GM12891 (cell line): Measurements from ENCODE around the gene GOLM1.

Experiments used
- PAX5 ChIP-seq: IDR thresholded peaks from 2 replicates; pipeline ENCODE4 v1.6.1; 2011; ENCODE audit warnings: low read length, moderate library complexity, mild to moderate bottlenecking; ENCODE audit not compliant: insufficient read depth, severe bottlenecking
- POLR2A ChIP-seq: IDR thresholded peaks from 2 replicates; pipeline ENCODE4 v1.6.1; 2011; ENCODE audit warnings: low read depth, low read length, control low read depth
- POLR2AphosphoS5 ChIP-seq: IDR thresholded peaks from 2 replicates; pipeline ENCODE4 v1.6.1; 2011; ENCODE audit warnings: low read depth, low read length, control low read depth
- POU2F2 ChIP-seq: IDR thresholded peaks from 2 replicates; pipeline ENCODE4 v1.6.1; 2011; ENCODE audit warnings: low read depth, mild to moderate bottlenecking, control low read depth, low read length, moderate library complexity
- SPI1 ChIP-seq: IDR thresholded peaks from 2 replicates; pipeline ENCODE4 v1.6.1; 2011; ENCODE audit warnings: low read depth, low read length, control low read depth
- TAF1 ChIP-seq: IDR thresholded peaks from 2 replicates; pipeline ENCODE4 v1.6.1; 2011; ENCODE audit warnings: low read depth, low read length, control low read depth

GRCh38 chr9:86078731-86079130, 20.6 kb downstream of the GOLM1 start:
- TF ChIP-seq POLR2A, result no peak
- TF ChIP-seq TAF1, result no peak
- TF ChIP-seq POLR2AphosphoS5, result no peak
- TF ChIP-seq SPI1, result no peak
- no peak for TF ChIP-seq PAX5
- no peak for TF ChIP-seq POU2F2
